Stromal cell of bone marrow (primary cell): ENCODE measurements around the gene RARS1.

ENCODE experiments used
- DNase-seq: peaks from one replicate; pipeline ENCODE4 v3.0.0-alpha.2; 2012; ENCODE audit warnings: low read depth

The RARS1 gene

DNA sequence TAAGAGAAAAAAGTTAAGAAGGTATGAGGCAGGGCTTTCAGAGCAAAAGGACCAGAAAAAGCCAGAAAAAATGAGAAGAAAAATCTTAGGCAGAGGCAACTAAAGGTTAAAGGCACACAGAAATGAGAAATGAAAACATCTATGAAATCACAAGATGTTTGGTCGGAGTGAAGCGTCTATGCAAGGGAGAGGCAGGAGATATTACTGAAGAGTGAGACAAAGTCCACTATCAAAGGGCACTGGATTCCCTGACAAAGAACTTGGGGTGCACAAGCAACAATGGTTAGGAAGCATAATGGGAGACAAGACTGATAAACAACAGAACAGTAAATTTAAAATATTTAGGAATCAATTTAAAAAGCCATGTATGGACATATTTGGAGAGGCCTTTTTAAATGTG is 76.0 kb downstream of the RARS1 start:
- no peak for DNase-seq

GRCh38 chr5:168563959-168564358 is 77.7 kb downstream of the RARS1 start:
- no peak for DNase-seq

DNA sequence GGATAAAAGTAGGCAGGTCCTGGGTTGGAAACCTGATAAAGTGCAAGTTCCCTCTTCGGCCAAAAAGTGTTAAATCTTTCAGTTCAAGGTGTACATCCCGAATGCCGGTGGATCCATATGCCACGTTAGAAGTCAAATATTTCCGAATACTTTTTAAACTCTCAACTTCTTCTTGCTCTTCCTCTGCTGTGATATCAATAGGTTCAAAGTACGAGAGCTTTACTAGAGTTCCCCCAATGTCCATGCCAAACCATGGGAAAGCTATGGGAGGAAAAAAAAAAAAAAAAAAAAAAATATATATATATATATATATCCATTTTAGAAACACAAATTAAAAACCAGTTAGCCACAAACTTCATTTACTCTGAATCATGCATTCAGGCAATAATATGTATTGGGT is 82.5 kb downstream of the RARS1 start:
- DNase-seq = no peak
